Renal cortex interstitium (tissue), 15 donors: ENCODE results near the gene CELA3B. TPM values are rescaled to one million over a fixed set of nuclear protein-coding genes. Genes with fewer than 3 reads are reported as not detected.
"Not testable (repeated sequence)": the region's sequence is repeated elsewhere in the genome, so short reads cannot be mapped to it uniquely, and the experiment has no call there.

Experiments used
- DNase-seq, 11 donors: peaks; one replicate each; pipeline ENCODE4 v3.0.0-alpha.2; 2013; ENCODE audit warnings: low read depth in 9 of 11, low spot score in 4 of 11; ENCODE audit errors: extremely low read depth in 1 of 11
- long read RNA-seq, 16 experiments: transcript quantifications; one replicate each; lab custom pipeline, GENCODE V29; 2026
- polyA plus RNA-seq, 3 donors: library from polyadenylated mRNA; unstranded; fragments of 120-200 nt; gene quantifications; one replicate each; pipeline ENCODE4 v1.2.1, GENCODE V29; 2013; ENCODE audit not compliant: insufficient read length in 3 of 3

CELA3B gene
- under 1 TPM in 2 of 3 donors, not detected in 1; 0.29 to 0.40 TPM for polyA plus RNA-seq
- long read RNA-seq, donor 1 = 0 reads
- long read RNA-seq, donor 2 = 0 reads
- long read RNA-seq, donor 3 = 0 reads
- long read RNA-seq, donor 4 = 0 reads
- long read RNA-seq, donor 5 = 0 reads
- long read RNA-seq, donor 6 = 0 reads
- long read RNA-seq, donor 7 = 0 reads
- long read RNA-seq, donor 8 = 0 reads
- long read RNA-seq, donor 9 = 0 reads
- long read RNA-seq, donor 10 = 0 reads
- long read RNA-seq, donor 11 = 0 reads
- long read RNA-seq, donor 12 = 0 reads
- long read RNA-seq, donor 13 = 0 reads
- long read RNA-seq, donor 14, partial matches to known transcripts = 0 of 1 reads
- long read RNA-seq, donor 14, other reads (novel, unspliced or antisense) = 0 of 1 reads
- long read RNA-seq, donor 15 = 0 reads
- long read RNA-seq, donor 16 = 0 reads

- not testable (repeated sequence) for DNase-seq
Observed at GRCh38 chr1:21976703-21977239, at the start of gene CELA3B. Gene CELA3B, plus strand, starts transcription at chr1:21977022. Its CDS starts 18 bp downstream, at chr1:21977040.

GRCh38 chr1:21927533-21928237 lies 49.1 kb upstream of the CELA3B start:
- DNase-seq = no peak

- no peak for DNase-seq
Observed at GRCh38 chr1:21930080-21930571, 46.7 kb upstream of the CELA3B start.

- no peak for DNase-seq
Observed at GRCh38 chr1:21930629-21931170, 46.1 kb upstream of the CELA3B start.

GRCh38 chr1:21931171-21932093 lies 45.4 kb upstream of the CELA3B start:
- no peak for DNase-seq

- DNase-seq = no peak
Observed at GRCh38 chr1:21932127-21932526, 44.7 kb upstream of the CELA3B start.

GRCh38 chr1:21933397-21934248 lies 43.2 kb upstream of the CELA3B start:
- DNase-seq = peak in 2 of 11 donors; percentile 55 to 57

GRCh38 chr1:21935393-21935804 lies 41.4 kb upstream of the CELA3B start:
- DNase-seq = no peak

GRCh38 chr1:21935891-21936365 lies 40.9 kb upstream of the CELA3B start:
- no peak for DNase-seq

- no peak for DNase-seq
Observed at GRCh38 chr1:21936366-21937031, 40.3 kb upstream of the CELA3B start.

GRCh38 chr1:21937034-21937371 lies 39.8 kb upstream of the CELA3B start, which contains the start of gene HSPG2:
Gene HSPG2, minus strand, starts transcription at chr1:21937310. Its CDS starts 93 bp downstream, at chr1:21937217.
- DNase-seq = no peak

- DNase-seq = peak in 7 of 11 donors; percentile 61 to 88 (median 83)
Observed at GRCh38 chr1:21937372-21938121, 39.3 kb upstream of the CELA3B start.

GRCh38 chr1:21938732-21939538 lies 37.9 kb upstream of the CELA3B start:
- no peak for DNase-seq

- peak in 8 of 11 donors; percentile 60 to 84 (median 68) for DNase-seq
Observed at GRCh38 chr1:21939650-21940374, 37.0 kb upstream of the CELA3B start.

GRCh38 chr1:21940492-21940891 lies 36.3 kb upstream of the CELA3B start:
- DNase-seq = no peak
